ENCODE results near the gene ABLIM3. TPM values are rescaled to one million over a fixed set of nuclear protein-coding genes. Genes with fewer than 3 reads are reported as not detected.

The ABLIM3 gene
- total RNA-seq, 1 experiment from 2014 or later: 70.9 TPM

GRCh38 chr5:149273237-149273636, 131.9 kb downstream of the ABLIM3 start:
- Mint-ChIP-seq H3K36me3 (ENCODE audit: insufficient read depth, unreplicated experiment) (peaks cover 16% of the 10 kb centered on the region), H3K27ac (ENCODE audit: unreplicated experiment) (no peak overlapping the region), H3K4me3 (ENCODE audit: low read depth, unreplicated experiment) (no peak overlapping the region), H3K9me3 (ENCODE audit: low read depth, unreplicated experiment) (no peaks in the 10 kb centered on the region), H3K4me1 (ENCODE audit: low read depth, unreplicated experiment) (peaks cover 16% of the 10 kb centered on the region), H3K27me3 (ENCODE audit: unreplicated experiment) (no peaks in the 10 kb centered on the region)
- CTCF ChIA-PET: no interaction called here
- intact Hi-C loops (cut with micrococcal nuclease; ENCODE audit: unreplicated experiment): no loop called here
- no peak for DNase-seq
- TF ChIP-seq, protein P1, sequence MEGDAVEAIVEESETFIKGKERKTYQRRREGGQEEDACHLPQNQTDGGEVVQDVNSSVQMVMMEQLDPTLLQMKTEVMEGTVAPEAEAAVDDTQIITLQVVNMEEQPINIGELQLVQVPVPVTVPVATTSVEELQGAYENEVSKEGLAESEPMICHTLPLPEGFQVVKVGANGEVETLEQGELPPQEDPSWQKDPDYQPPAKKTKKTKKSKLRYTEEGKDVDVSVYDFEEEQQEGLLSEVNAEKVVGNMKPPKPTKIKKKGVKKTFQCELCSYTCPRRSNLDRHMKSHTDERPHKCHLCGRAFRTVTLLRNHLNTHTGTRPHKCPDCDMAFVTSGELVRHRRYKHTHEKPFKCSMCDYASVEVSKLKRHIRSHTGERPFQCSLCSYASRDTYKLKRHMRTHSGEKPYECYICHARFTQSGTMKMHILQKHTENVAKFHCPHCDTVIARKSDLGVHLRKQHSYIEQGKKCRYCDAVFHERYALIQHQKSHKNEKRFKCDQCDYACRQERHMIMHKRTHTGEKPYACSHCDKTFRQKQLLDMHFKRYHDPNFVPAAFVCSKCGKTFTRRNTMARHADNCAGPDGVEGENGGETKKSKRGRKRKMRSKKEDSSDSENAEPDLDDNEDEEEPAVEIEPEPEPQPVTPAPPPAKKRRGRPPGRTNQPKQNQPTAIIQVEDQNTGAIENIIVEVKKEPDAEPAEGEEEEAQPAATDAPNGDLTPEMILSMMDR (IDR thresholded peaks at IDR 0.05; ENCODE audit: unreplicated experiment): no peak
- no TSS peak for BruUV-seq (replicated peaks)

DNA sequence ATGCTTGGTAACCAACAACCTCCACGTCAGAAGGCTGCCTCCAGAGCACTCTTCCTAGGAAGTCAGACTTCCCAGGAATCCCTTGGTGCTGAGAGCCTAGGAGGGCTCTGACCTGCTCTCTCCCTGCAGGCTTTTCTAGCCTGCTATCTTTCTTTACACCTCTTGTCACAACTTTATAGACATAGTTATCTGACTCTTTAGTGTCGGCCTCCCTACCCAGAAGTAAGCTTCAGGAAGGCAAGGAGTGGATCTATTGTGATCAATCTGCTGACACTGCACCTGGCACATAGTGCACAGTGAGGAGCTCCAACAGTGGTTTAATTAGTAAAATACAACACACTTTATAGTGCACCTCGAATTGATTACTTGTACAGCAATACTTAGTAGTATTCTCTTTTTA, 132.7 kb downstream of the ABLIM3 start:
- CTCF ChIA-PET: interaction anchor here (0.7 kb wide), 1 partner anchor 537 kb away, joined by 7 read pairs; no protein-coding TSS in a partner anchor
- no peaks in the 10 kb centered on the region for H3K9me3 Mint-ChIP-seq (ENCODE audit: low read depth, unreplicated experiment)
- no peak for DNase-seq
- H3K4me1 Mint-ChIP-seq (ENCODE audit: low read depth, unreplicated experiment): peaks cover 16% of the 10 kb centered on the region
- no peak overlapping the region for H3K4me3 Mint-ChIP-seq (ENCODE audit: low read depth, unreplicated experiment)
- no peaks in the 10 kb centered on the region for H3K27me3 Mint-ChIP-seq (ENCODE audit: unreplicated experiment)
- peaks cover 16% of the 10 kb centered on the region for H3K36me3 Mint-ChIP-seq (ENCODE audit: insufficient read depth, unreplicated experiment)
- BruUV-seq (replicated peaks): no TSS peak
- no peak overlapping the region for H3K27ac Mint-ChIP-seq (ENCODE audit: unreplicated experiment)
- TF ChIP-seq, protein P1 (IDR thresholded peaks at IDR 0.05; ENCODE audit: unreplicated experiment): no peak
- intact Hi-C loops (cut with micrococcal nuclease; ENCODE audit: unreplicated experiment): no loop called here

GRCh38 chr5:149274939-149275338, 133.6 kb downstream of the ABLIM3 start:
- TF ChIP-seq, protein P1 (IDR thresholded peaks at IDR 0.05; ENCODE audit: unreplicated experiment): no peak
- Mint-ChIP-seq H3K4me3 (ENCODE audit: low read depth, unreplicated experiment) (no peak overlapping the region), H3K27ac (ENCODE audit: unreplicated experiment) (no peak overlapping the region), H3K27me3 (ENCODE audit: unreplicated experiment) (no peaks in the 10 kb centered on the region), H3K36me3 (ENCODE audit: insufficient read depth, unreplicated experiment) (peaks cover 16% of the 10 kb centered on the region), H3K4me1 (ENCODE audit: low read depth, unreplicated experiment) (peaks cover 16% of the 10 kb centered on the region), H3K9me3 (ENCODE audit: low read depth, unreplicated experiment) (no peaks in the 10 kb centered on the region)
- CTCF ChIA-PET: interaction anchor here (0.7 kb wide), 2 partner anchors 538 to 780 kb away, joined by 5 to 7 read pairs; no protein-coding TSS in a partner anchor
- DNase-seq: no peak
- intact Hi-C loops (cut with micrococcal nuclease; ENCODE audit: unreplicated experiment): no loop called here
- BruUV-seq (replicated peaks): no TSS peak

- CTCF ChIA-PET: no interaction called here
- Mint-ChIP-seq H3K4me3 (ENCODE audit: low read depth, unreplicated experiment) (no peak overlapping the region), H3K36me3 (ENCODE audit: insufficient read depth, unreplicated experiment) (no peaks in the 10 kb centered on the region), H3K4me1 (ENCODE audit: low read depth, unreplicated experiment) (no peaks in the 10 kb centered on the region), H3K27me3 (ENCODE audit: unreplicated experiment) (no peaks in the 10 kb centered on the region), H3K9me3 (ENCODE audit: low read depth, unreplicated experiment) (no peaks in the 10 kb centered on the region), H3K27ac (ENCODE audit: unreplicated experiment) (no peak overlapping the region)
- no TSS peak for BruUV-seq (replicated peaks)
- intact Hi-C loops (cut with micrococcal nuclease; ENCODE audit: unreplicated experiment): no loop called here
- no peak for DNase-seq
- TF ChIP-seq, protein P1 (IDR thresholded peaks at IDR 0.05; ENCODE audit: unreplicated experiment): no peak
Observed at GRCh38 chr5:149277801-149278200, 136.5 kb downstream of the ABLIM3 start.

All from Calu3 (cell line).